GM19023 (cell line): ENCODE measurements around the gene BATF.

ENCODE experiments used
- ATAC-seq: cut with Tn5 transposase; IDR thresholded peaks from one replicate; pipeline ENCODE4 v1.9.1; 2021; ENCODE audit warnings: mild to moderate bottlenecking, moderate library complexity; ENCODE audit not compliant: unreplicated experiment

The BATF gene

GRCh38 chr14:75559451-75560222, 37.4 kb downstream of the BATF start:
- ATAC-seq: no peak

GRCh38 chr14:75561013-75561432, 38.8 kb downstream of the BATF start:
- ATAC-seq: no peak

GRCh38 chr14:75562089-75562488, 39.8 kb downstream of the BATF start:
- ATAC-seq: no peak

- ATAC-seq: no peak
These were observed 40.2 kb downstream of the BATF start for GRCh38 chr14:75562489-75562888.

- ATAC-seq: no peak
These were observed 41.7 kb downstream of the BATF start for GRCh38 chr14:75563931-75564330.

GRCh38 chr14:75565056-75565455, 42.8 kb downstream of the BATF start:
- ATAC-seq: no peak

- ATAC-seq: no peak
These were observed 44.1 kb downstream of the BATF start for GRCh38 chr14:75566321-75566720.

- no peak for ATAC-seq
These were observed 44.5 kb downstream of the BATF start for GRCh38 chr14:75566752-75567151.

- no peak for ATAC-seq
These were observed 45.9 kb downstream of the BATF start for GRCh38 chr14:75568140-75568539.

GRCh38 chr14:75568791-75569190, 46.5 kb downstream of the BATF start:
- ATAC-seq: no peak

GRCh38 chr14:75570797-75571196, 48.5 kb downstream of the BATF start:
- ATAC-seq: no peak

GRCh38 chr14:75572104-75572503, 49.8 kb downstream of the BATF start:
- no peak for ATAC-seq

- no peak for ATAC-seq
These were observed 54.8 kb downstream of the BATF start for GRCh38 chr14:75577090-75577489.

GRCh38 chr14:75577729-75578101, 55.4 kb downstream of the BATF start:
- peak; percentile 76 for ATAC-seq

GRCh38 chr14:75578102-75578785, 56.0 kb downstream of the BATF start, which contains the start of gene FLVCR2:
Gene FLVCR2, plus strand, starts transcription at chr14:75578620. Its CDS starts 353 bp downstream, at chr14:75578973.
- ATAC-seq: peak; percentile 46

GRCh38 chr14:75578786-75579337, 56.6 kb downstream of the BATF start:
- ATAC-seq: no peak

GRCh38 chr14:75579338-75579864, 57.1 kb downstream of the BATF start:
- ATAC-seq: no peak

- ATAC-seq: no peak
These were observed 57.6 kb downstream of the BATF start for GRCh38 chr14:75579882-75580281.

- ATAC-seq: no peak
These were observed 65.1 kb downstream of the BATF start for GRCh38 chr14:75587388-75587787.

GRCh38 chr14:75589931-75590330, 67.7 kb downstream of the BATF start:
- no peak for ATAC-seq

- no peak for ATAC-seq
These were observed 69.2 kb downstream of the BATF start for GRCh38 chr14:75591331-75591946.
